GM18907 (cell line): Measurements from ENCODE around the gene SEH1L.

ENCODE experiments used
- ATAC-seq: cut with Tn5 transposase; IDR thresholded peaks from one replicate; pipeline ENCODE4 v1.9.1; 2021; ENCODE audit warnings: mild to moderate bottlenecking, moderate library complexity; ENCODE audit not compliant: unreplicated experiment

The SEH1L gene

DNA sequence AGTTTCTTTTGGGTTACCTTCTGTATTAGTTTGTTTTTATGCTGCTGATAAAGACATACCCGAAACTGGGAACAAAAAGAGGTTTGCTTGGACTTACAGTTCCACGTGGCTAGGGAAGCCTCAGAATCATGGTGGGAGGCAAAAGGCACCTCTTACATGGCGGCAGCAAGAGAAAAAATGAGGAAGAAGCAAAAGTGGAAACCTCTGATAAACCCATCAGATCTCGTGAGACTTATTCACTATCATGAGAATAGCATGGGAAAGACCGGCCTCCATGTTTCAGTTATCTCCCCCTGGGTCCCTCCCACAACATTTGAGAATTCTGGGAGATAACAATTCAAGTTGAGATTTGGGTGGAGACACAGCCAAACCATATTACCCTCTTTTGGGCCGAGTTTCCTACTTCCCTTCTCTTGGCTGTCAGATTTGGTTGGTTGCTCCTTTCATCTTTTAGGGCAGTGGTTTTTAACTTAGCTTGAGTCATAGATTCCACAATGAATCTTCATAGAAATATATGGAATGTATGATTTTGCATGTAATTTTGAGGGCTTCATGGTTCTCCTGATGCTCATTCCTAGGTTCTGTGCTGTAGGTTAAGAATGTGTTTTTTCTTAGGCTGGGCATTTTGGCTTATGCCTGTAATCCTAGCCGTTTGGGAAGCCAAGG, 87.6 kb downstream of the SEH1L start:
- no peak for ATAC-seq

DNA sequence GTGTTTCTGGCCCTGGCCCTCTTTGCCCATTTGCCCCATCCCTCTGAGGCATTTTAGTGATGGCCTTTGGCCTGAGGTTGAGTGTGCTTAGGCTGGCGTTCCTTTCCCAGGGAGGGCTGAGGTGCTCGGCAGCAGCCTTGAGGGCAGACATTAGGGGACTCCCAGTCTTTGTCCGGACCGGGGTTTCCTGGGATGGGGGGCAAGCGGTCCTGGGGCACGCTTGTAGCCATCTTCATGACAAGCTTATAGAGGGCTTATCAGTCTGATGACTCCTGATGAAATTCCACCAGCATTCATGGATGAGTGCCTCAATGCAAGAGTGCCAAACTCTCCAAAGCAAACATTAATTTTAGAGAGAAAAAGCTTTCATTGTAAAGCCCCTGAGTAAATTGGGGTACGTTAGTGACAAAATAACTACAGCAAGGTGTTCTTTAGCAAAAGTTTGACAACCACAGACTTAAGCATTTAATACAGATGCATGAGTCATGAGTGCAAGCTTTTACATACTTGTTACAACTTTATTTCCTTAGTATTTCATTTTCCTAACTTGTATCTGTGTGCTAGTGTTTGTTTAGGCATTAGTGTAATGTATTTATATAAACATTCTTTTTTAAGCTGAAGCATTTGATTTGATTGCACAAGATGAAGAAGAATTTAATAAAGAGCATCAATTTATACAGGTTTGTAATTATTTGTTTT, 89.0 kb downstream of the SEH1L start:
- no peak for ATAC-seq
